Upper lobe of right lung (tissue), 1 donor: Measurements from ENCODE around the gene CCER1. TPM values are rescaled to one million over a fixed set of nuclear protein-coding genes. Genes with fewer than 3 reads are reported as not detected.

Experiments used
- ATAC-seq: fragments of 200-7000 bp; cut with Tn5 transposase; one replicate; pipeline ENCODE4 v1.9.1; 2020; ENCODE audit warnings: mild to moderate bottlenecking, moderate library complexity
- DNase-seq: peaks from one replicate; pipeline ENCODE4 v3.0.0-alpha.2; 2020
- H3K27ac ChIP-seq: fragments of 200-600 bp; one replicate; pipeline ENCODE4 v1.8.0; 2022
- H3K27me3 ChIP-seq: fragments of 200-600 bp; one replicate; pipeline ENCODE4 v1.8.0; 2022; ENCODE audit warnings: mild to moderate bottlenecking
- H3K36me3 ChIP-seq: fragments of 200-600 bp; one replicate; pipeline ENCODE4 v1.8.0; 2022
- H3K4me1 ChIP-seq: fragments of 200-600 bp; one replicate; pipeline ENCODE4 v1.8.0; 2022
- H3K4me3 ChIP-seq: fragments of 200-600 bp; one replicate; pipeline ENCODE4 v1.8.0; 2022; ENCODE audit warnings: mild to moderate bottlenecking
- H3K9me3 ChIP-seq: fragments of 200-600 bp; one replicate; pipeline ENCODE4 v1.8.0; 2022
- CTCF ChIP-seq: fragments of 200-600 bp; IDR thresholded peaks from one replicate; pipeline ENCODE4 v1.8.0; 2022; ENCODE audit warnings: antibody characterized with exemption
- intact Hi-C: fragments of 100-400 bp; cut with DNase I; formaldehyde crosslinking; loops from one replicate; pipeline ENCODE4 v1.11.0; 2022
- total RNA-seq: library from RNA; stranded (reverse); fragmentation: NEBNext Ultra II Directional; extraction: Animal tissue kit (Norgen Biotek cat#: 25700); gene quantifications from one replicate; pipeline ENCODE4 v1.2.1, GENCODE V29; 2021
- donor health status: DM: no; HTN: yes; CAD: no; lungs with severe emphysema.

CCER1 gene
- total RNA-seq, 1 donor from 2014 or later = not detected

DNA sequence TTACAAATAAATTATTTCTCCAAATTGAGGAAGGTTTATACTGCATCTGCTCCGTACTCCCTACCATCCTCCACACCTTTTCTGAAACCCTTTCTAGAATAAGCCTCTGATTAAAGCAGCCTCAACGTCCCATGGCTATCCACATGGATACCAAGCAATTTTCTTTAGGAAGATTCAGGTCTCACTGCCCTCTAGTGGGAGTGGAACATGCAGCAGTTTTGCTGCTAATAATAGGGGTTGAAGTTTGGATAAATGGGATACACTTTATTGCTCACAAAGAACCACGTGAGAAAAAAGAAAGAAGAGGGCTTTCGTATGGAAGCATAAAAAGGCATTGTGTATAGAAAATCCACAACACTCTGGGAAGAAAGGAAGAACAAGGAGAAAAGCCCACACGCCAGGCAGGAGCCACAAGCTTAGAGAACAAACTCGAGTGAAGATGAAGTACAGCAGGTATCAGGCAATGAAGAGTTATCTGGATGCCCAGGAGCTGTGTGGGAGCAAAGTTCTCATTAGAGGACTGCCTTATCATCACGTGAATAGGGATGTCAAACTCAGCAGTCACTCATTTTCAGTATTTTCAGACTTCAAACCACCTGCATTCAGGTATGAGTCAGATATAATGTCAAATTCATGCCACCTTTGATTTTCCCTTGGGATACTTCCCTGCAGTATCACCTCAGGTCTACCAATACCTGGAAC lies 45.8 kb downstream of the CCER1 start:
- TF ChIP-seq CTCF = peak; percentile 62
- Histone ChIP-seq H3K27me3 (no peaks in the 10 kb centered on the region), H3K27ac (no peak overlapping the region), H3K9me3 (no peaks in the 10 kb centered on the region), H3K36me3 (no peaks in the 10 kb centered on the region), H3K4me1 (no peaks in the 10 kb centered on the region), H3K4me3 (no peak overlapping the region)
- intact Hi-C loops = no loop called here
- no peak for DNase-seq
- peak; percentile 37 for ATAC-seq

DNA sequence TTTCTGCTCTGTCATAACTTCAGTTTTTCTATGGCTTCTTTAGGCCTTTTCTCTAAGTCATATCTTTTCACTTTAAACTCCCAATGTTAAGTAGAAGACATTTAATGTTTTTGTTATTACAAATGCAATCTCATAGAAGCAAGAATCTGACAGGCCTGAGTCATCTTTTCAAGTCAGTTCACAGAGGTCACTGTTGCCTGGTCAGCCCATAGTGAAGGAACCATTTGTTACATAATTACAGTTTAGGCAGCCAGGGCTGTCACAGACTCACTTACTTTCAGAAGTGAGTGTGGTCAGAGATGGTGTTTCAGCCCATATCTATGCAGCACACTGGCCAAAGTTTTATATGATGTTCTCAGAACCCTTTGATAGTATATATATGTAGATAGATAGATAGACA lies 46.5 kb downstream of the CCER1 start:
- no peaks in the 10 kb centered on the region for H3K4me1 ChIP-seq
- no peak for DNase-seq
- no peaks in the 10 kb centered on the region for H3K27me3 ChIP-seq
- no peak for TF ChIP-seq CTCF
- intact Hi-C loops = no loop called here
- H3K4me3 ChIP-seq = no peak overlapping the region
- no peaks in the 10 kb centered on the region for H3K36me3 ChIP-seq
- H3K27ac ChIP-seq = no peak overlapping the region
- no peak for ATAC-seq
- no peaks in the 10 kb centered on the region for H3K9me3 ChIP-seq

- no peaks in the 10 kb centered on the region for H3K9me3 ChIP-seq
- intact Hi-C loops = no loop called here
- TF ChIP-seq CTCF = no peak
- no peak overlapping the region for H3K27ac ChIP-seq
- ATAC-seq (no peak), DNase-seq (no peak)
- H3K27me3 ChIP-seq = no peaks in the 10 kb centered on the region
- no peak overlapping the region for H3K4me3 ChIP-seq
- H3K4me1 ChIP-seq = no peaks in the 10 kb centered on the region
- no peaks in the 10 kb centered on the region for H3K36me3 ChIP-seq
Observed at GRCh38 chr12:90905691-90906370, 49.1 kb downstream of the CCER1 start.

GRCh38 chr12:90902596-90902995 lies 52.4 kb downstream of the CCER1 start:
- no peaks in the 10 kb centered on the region for H3K36me3 ChIP-seq
- ATAC-seq (no peak), DNase-seq (no peak)
- H3K27me3 ChIP-seq = no peaks in the 10 kb centered on the region
- H3K4me1 ChIP-seq = no peaks in the 10 kb centered on the region
- H3K27ac ChIP-seq = no peak overlapping the region
- H3K9me3 ChIP-seq = no peaks in the 10 kb centered on the region
- intact Hi-C loops = no loop called here
- no peak for TF ChIP-seq CTCF
- H3K4me3 ChIP-seq = no peak overlapping the region

Other genes starting within 250 kb of the CCER1 start
- gene EPYC, start 49.8 kb upstream of the CCER1 start, total RNA-seq = not detected
- not detected for gene KERA, start 102.8 kb upstream of the CCER1 start, total RNA-seq
- 361 TPM for gene LUM, start 156.3 kb upstream of the CCER1 start, total RNA-seq
- gene DCN, start 227.6 kb upstream of the CCER1 start, total RNA-seq = 753 TPM